Stimulated activated CD4-positive, alpha-beta T cell treated with anti-CD3 and anti-CD28 coated beads, Interleukin-2, amount 100 ng/mL, for 4 hours (primary cell): ENCODE measurements around the gene BCL11B.

ENCODE experiments used
- DNase-seq: peaks from one replicate; pipeline ENCODE4 v3.0.0-alpha.2; 2020; ENCODE audit warnings: low read depth

Gene BCL11B

GRCh38 chr14:99181804-99182520, 90.0 kb downstream of the BCL11B start:
- DNase-seq, result no peak

GRCh38 chr14:99181241-99181640, 90.8 kb downstream of the BCL11B start:
- DNase-seq, result no peak

GRCh38 chr14:99179946-99180345, 92.1 kb downstream of the BCL11B start:
- DNase-seq, result no peak

GRCh38 chr14:99179506-99179905, 92.5 kb downstream of the BCL11B start:
- no peak for DNase-seq

GRCh38 chr14:99177886-99178835, 93.8 kb downstream of the BCL11B start:
- DNase-seq, result no peak

- no peak for DNase-seq
Measured at GRCh38 chr14:99177046-99177655, 94.8 kb downstream of the BCL11B start.

- DNase-seq, result no peak
Measured at GRCh38 chr14:99176156-99176945, 95.6 kb downstream of the BCL11B start.

GRCh38 chr14:99175331-99176155, 96.5 kb downstream of the BCL11B start:
- DNase-seq, result no peak

- DNase-seq, result no peak
Measured at GRCh38 chr14:99174770-99175319, 97.2 kb downstream of the BCL11B start.

- DNase-seq, result no peak
Measured at GRCh38 chr14:99174081-99174769, 97.8 kb downstream of the BCL11B start.

- no peak for DNase-seq
Measured at GRCh38 chr14:99173506-99173905, 98.5 kb downstream of the BCL11B start.

- DNase-seq, result no peak
Measured at GRCh38 chr14:99173086-99173485, 98.9 kb downstream of the BCL11B start.

GRCh38 chr14:99171396-99171795, 100.6 kb downstream of the BCL11B start:
- DNase-seq, result no peak

GRCh38 chr14:99169776-99170356, 102.1 kb downstream of the BCL11B start:
- no peak for DNase-seq

- DNase-seq, result no peak
Measured at GRCh38 chr14:99168330-99168729, 103.7 kb downstream of the BCL11B start.

- no peak for DNase-seq
Measured at GRCh38 chr14:99166506-99166905, 105.5 kb downstream of the BCL11B start.

GRCh38 chr14:99164712-99165111, 107.3 kb downstream of the BCL11B start:
- no peak for DNase-seq

GRCh38 chr14:99163446-99163845, 108.6 kb downstream of the BCL11B start:
- DNase-seq, result no peak
